ENCODE measurements around the gene BARHL1.

DNA sequence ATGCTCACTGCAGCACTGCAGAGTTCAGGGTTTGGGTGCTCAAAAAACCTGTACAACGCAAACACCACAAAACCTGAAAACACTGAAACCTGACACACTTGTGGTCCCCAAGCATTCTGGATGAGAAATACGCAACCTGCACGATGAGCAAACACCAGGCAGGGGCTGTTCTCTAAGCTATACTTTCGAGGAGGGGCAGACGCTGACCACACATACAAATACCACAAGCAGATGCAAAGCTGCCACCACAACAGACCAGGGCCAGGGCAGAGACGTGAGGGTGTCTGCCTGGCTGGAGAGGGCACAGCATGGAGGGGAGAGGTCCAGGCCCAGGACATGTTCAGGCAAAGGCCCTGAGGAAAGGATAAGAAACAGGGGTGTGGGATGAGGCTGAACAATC is 23.0 kb downstream of the BARHL1 start:
- TF ChIP-seq CTCF (IDR thresholded peaks at IDR 0.05; ENCODE audit: low read depth, low read length) = no peak
- no peak for TF ChIP-seq EZH2phosphoT487 (IDR thresholded peaks at IDR 0.05; ENCODE audit: low read depth)
